Activated CD4-positive, alpha-beta T cell treated with anti-CD3 and anti-CD28 coated beads for 24 hours (primary cell): ENCODE data around the gene RAPGEF1.
"Not testable (repeated sequence)": the region's sequence is repeated elsewhere in the genome, so short reads cannot be mapped to it uniquely, and the experiment has no call there.

ENCODE experiments used
- DNase-seq, 2 donors: peaks; one replicate each; pipeline ENCODE4 v3.0.0-alpha.2; 2020; ENCODE audit warnings: low read depth in 2 of 2

RAPGEF1 gene

GRCh38 chr9:131739959-131740648 is at the start of gene RAPGEF1:
Gene RAPGEF1, minus strand, starts transcription at chr9:131740076. Its CDS starts 246 bp downstream, at chr9:131739830.
- DNase-seq: peak; percentile 76 to 80

GRCh38 chr9:131788851-131789250 is 49.0 kb upstream of the RAPGEF1 start:
- DNase-seq: no peak

- DNase-seq: no peak
Observed at GRCh38 chr9:131787838-131788237, 48.0 kb upstream of the RAPGEF1 start.

GRCh38 chr9:131784748-131785501 is 45.0 kb upstream of the RAPGEF1 start:
- DNase-seq: no peak

- DNase-seq: no peak
Observed at GRCh38 chr9:131781069-131781468, 41.2 kb upstream of the RAPGEF1 start.

GRCh38 chr9:131776473-131776872 is 36.6 kb upstream of the RAPGEF1 start:
- peak in 1 of 2 donors; percentile 27 for DNase-seq

GRCh38 chr9:131776036-131776435 is 36.2 kb upstream of the RAPGEF1 start:
- no peak for DNase-seq

GRCh38 chr9:131774636-131775035 is 34.8 kb upstream of the RAPGEF1 start:
- DNase-seq: no peak

GRCh38 chr9:131773911-131774379 is 34.1 kb upstream of the RAPGEF1 start:
- no peak for DNase-seq

- no peak for DNase-seq
Observed at GRCh38 chr9:131772940-131773339, 33.1 kb upstream of the RAPGEF1 start.

GRCh38 chr9:131771646-131772045 is 31.8 kb upstream of the RAPGEF1 start:
- no peak for DNase-seq

- DNase-seq: no peak
Observed at GRCh38 chr9:131769361-131769760, 29.5 kb upstream of the RAPGEF1 start.

GRCh38 chr9:131764568-131764967 is 24.7 kb upstream of the RAPGEF1 start:
- DNase-seq: no peak

- peak; percentile 68 to 73 for DNase-seq
Observed at GRCh38 chr9:131762356-131762932, 22.6 kb upstream of the RAPGEF1 start.

- DNase-seq: no peak
Observed at GRCh38 chr9:131759017-131759647, 19.3 kb upstream of the RAPGEF1 start.

GRCh38 chr9:131757549-131757948 is 17.7 kb upstream of the RAPGEF1 start:
- no peak for DNase-seq

- peak; percentile 80 to 85 for DNase-seq
Observed at GRCh38 chr9:131755541-131756198, 15.8 kb upstream of the RAPGEF1 start.

- DNase-seq: no peak
Observed at GRCh38 chr9:131754846-131755245, 15.0 kb upstream of the RAPGEF1 start.

GRCh38 chr9:131753751-131754150 is 13.9 kb upstream of the RAPGEF1 start:
- DNase-seq: not testable (repeated sequence)

GRCh38 chr9:131752231-131752884 is 12.5 kb upstream of the RAPGEF1 start:
- no peak for DNase-seq

GRCh38 chr9:131748411-131748955 is 8.6 kb upstream of the RAPGEF1 start:
- DNase-seq: no peak
